ENCODE measurements around the gene LIPC. TPM values are rescaled to one million over a fixed set of nuclear protein-coding genes. Genes with fewer than 3 reads are reported as not detected.

The LIPC gene
- total RNA-seq, 1 experiment from 2014 or later = not detected

GRCh38 chr15:58426501-58426900, 5.3 kb upstream of the LIPC start:
- Histone ChIP-seq H3K9me3 (ENCODE audit: control insufficient read depth in 1 of 2, insufficient read depth in 1 of 2, low read depth in 1 of 2, low read length in 2 of 2) (no peaks in the 10 kb centered on the region), H3K4me1 (ENCODE audit: control insufficient read depth in 1 of 2, insufficient read depth in 2 of 2, low read length in 2 of 2) (no peaks in the 10 kb centered on the region; a peak in 1 of 4 replicates), H3K36me3 (ENCODE audit: control insufficient read depth in 1 of 2, insufficient read depth in 2 of 2, low read length in 2 of 2) (no peaks in the 10 kb centered on the region), H3K27me3 (ENCODE audit: insufficient read depth, low read length) (no peaks in the 10 kb centered on the region), H3K27ac (ENCODE audit: low read depth, low read length) (no peak overlapping the region), H3K9ac (ENCODE audit: low read length) (no peak overlapping the region), H3K9me2 (ENCODE audit: insufficient read depth) (no peaks in the 10 kb centered on the region), H3K79me2 (ENCODE audit: insufficient read depth, low read length) (no peaks in the 10 kb centered on the region), H4K20me1 (ENCODE audit: insufficient read depth) (no peaks in the 10 kb centered on the region), H3K4me2 (ENCODE audit: low read length) (no peak overlapping the region), H3K4me3 (replicated peaks in 1 of 2; ENCODE audit: low read depth in 1 of 2, low read length in 2 of 2) (no peak overlapping the region), H2AFZ (ENCODE audit: low read depth, low read length, poor library complexity, severe bottlenecking) (no peak overlapping the region)
- ATAC-seq (no peak), DNase-seq (ENCODE audit: low read depth, low spot score) (no peak)
- intact Hi-C loops (cut with micrococcal nuclease) = no loop called here
- TF ChIP-seq, protein P1, sequence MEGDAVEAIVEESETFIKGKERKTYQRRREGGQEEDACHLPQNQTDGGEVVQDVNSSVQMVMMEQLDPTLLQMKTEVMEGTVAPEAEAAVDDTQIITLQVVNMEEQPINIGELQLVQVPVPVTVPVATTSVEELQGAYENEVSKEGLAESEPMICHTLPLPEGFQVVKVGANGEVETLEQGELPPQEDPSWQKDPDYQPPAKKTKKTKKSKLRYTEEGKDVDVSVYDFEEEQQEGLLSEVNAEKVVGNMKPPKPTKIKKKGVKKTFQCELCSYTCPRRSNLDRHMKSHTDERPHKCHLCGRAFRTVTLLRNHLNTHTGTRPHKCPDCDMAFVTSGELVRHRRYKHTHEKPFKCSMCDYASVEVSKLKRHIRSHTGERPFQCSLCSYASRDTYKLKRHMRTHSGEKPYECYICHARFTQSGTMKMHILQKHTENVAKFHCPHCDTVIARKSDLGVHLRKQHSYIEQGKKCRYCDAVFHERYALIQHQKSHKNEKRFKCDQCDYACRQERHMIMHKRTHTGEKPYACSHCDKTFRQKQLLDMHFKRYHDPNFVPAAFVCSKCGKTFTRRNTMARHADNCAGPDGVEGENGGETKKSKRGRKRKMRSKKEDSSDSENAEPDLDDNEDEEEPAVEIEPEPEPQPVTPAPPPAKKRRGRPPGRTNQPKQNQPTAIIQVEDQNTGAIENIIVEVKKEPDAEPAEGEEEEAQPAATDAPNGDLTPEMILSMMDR (IDR thresholded peaks at IDR 0.05 in 2 of 3, conservative IDR thresholded peaks at IDR 0.05 in 1 of 3; ENCODE audit: borderline replicate concordance in 1 of 3, insufficient read depth in 1 of 3, low read depth in 2 of 3, low read length in 2 of 3) = no peak
- TF ChIP-seq, protein P2, sequence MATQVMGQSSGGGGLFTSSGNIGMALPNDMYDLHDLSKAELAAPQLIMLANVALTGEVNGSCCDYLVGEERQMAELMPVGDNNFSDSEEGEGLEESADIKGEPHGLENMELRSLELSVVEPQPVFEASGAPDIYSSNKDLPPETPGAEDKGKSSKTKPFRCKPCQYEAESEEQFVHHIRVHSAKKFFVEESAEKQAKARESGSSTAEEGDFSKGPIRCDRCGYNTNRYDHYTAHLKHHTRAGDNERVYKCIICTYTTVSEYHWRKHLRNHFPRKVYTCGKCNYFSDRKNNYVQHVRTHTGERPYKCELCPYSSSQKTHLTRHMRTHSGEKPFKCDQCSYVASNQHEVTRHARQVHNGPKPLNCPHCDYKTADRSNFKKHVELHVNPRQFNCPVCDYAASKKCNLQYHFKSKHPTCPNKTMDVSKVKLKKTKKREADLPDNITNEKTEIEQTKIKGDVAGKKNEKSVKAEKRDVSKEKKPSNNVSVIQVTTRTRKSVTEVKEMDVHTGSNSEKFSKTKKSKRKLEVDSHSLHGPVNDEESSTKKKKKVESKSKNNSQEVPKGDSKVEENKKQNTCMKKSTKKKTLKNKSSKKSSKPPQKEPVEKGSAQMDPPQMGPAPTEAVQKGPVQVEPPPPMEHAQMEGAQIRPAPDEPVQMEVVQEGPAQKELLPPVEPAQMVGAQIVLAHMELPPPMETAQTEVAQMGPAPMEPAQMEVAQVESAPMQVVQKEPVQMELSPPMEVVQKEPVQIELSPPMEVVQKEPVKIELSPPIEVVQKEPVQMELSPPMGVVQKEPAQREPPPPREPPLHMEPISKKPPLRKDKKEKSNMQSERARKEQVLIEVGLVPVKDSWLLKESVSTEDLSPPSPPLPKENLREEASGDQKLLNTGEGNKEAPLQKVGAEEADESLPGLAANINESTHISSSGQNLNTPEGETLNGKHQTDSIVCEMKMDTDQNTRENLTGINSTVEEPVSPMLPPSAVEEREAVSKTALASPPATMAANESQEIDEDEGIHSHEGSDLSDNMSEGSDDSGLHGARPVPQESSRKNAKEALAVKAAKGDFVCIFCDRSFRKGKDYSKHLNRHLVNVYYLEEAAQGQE (IDR thresholded peaks at IDR 0.05; ENCODE audit: low read depth) = no peak
- no peak for TF ChIP-seq FOSL1 (IDR thresholded peaks at IDR 0.05; ENCODE audit: low read depth)
- no peak for TF ChIP-seq CBX3 (IDR thresholded peaks at IDR 0.05; ENCODE audit: low read depth)
- TF ChIP-seq EZH2phosphoT487 (IDR thresholded peaks at IDR 0.05; ENCODE audit: borderline replicate concordance) = no peak
- no peak for TF ChIP-seq RAD21 (IDR thresholded peaks at IDR 0.05; ENCODE audit: low read depth)
- TF ChIP-seq POLR2AphosphoS5 (IDR thresholded peaks at IDR 0.05; ENCODE audit: low read depth, low read length) = no peak
- no peak for TF ChIP-seq TCF7L2 (IDR thresholded peaks at IDR 0.05; ENCODE audit: borderline replicate concordance, extremely low read depth, insufficient read depth, insufficient read length)
- no peak for TF ChIP-seq JUND (IDR thresholded peaks at IDR 0.05)
- TF ChIP-seq EZH2 (IDR thresholded peaks at IDR 0.05) = no peak
- no peak for TF ChIP-seq ZNF274 (IDR thresholded peaks at IDR 0.05; ENCODE audit: low read depth, low read length)
- TF ChIP-seq, protein P3, sequence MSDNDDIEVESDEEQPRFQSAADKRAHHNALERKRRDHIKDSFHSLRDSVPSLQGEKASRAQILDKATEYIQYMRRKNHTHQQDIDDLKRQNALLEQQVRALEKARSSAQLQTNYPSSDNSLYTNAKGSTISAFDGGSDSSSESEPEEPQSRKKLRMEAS (IDR thresholded peaks at IDR 0.05) = no peak
- no peak for TF ChIP-seq SIN3A (IDR thresholded peaks at IDR 0.05; ENCODE audit: low read depth)
- no peak for TF ChIP-seq ELF1 (IDR thresholded peaks at IDR 0.05; ENCODE audit: borderline replicate concordance, low read depth)
- no peak for TF ChIP-seq CEBPB (IDR thresholded peaks at IDR 0.05; ENCODE audit: low read depth)
- TF ChIP-seq, protein P4, sequence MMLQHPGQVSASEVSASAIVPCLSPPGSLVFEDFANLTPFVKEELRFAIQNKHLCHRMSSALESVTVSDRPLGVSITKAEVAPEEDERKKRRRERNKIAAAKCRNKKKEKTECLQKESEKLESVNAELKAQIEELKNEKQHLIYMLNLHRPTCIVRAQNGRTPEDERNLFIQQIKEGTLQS (IDR thresholded peaks at IDR 0.05) = no peak
- ChIA-PET RAD21 (ENCODE audit: low non-redundant PET in 1 of 2, low total read pairs in 2 of 2, uncharacterized antibody in 2 of 2, unreplicated experiment in 2 of 2) (no interaction called here), POLR2A (interaction anchor here (0.6 kb wide), 1 partner anchor 11 kb away, joined by 3 read pairs; no protein-coding TSS in a partner anchor), CTCF (no interaction called here)
- no TSS peak for BruUV-seq (replicated peaks)
